ENCODE results near the gene TOX3. TPM values are rescaled to one million over a fixed set of nuclear protein-coding genes. Genes with fewer than 3 reads are reported as not detected.
A peak's percentile ranks its signal among the peaks of the same experiment; 100 is the strongest.

TOX3 gene
- total and polyA plus RNA-seq, 4 donors, result 1.6 to 5.3 (median 2.0) TPM

DNA sequence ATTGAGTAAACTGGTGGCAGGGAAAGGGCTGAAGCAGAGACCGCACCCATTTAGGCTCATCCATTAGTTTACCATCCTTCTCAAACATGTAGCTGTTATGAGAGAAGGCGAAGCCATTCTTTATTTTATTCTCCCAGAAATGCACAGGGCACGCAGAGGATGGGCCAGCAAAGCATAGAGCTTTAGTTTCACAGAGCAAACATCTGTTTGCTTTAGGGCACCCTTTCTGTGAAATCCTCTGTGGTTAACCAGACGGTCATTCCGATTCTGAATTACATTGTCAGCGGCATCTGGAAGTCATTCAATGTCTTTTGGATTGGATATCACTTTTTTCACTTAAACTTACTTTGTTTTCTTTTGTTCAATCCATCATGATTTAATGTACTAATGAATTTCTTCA is 96.0 kb downstream of the TOX3 start:
- H3K9me3 ChIP-seq (ENCODE audit: control insufficient read depth in 4 of 4, insufficient read depth in 3 of 4, low read length in 3 of 4), result peaks cover 0 to 2% (median 0%) of the 10 kb centered on the region in 4 donors

GRCh38 chr16:52450241-52450640 is 96.7 kb downstream of the TOX3 start:
- WGBS, 2 donors, result 96% methylated on average over 7 of the region's 7 CpGs
- Histone ChIP-seq H3K27ac (ENCODE audit: low read depth in 1 of 2, low read length in 1 of 2) (no peak overlapping the region), H3K9me3 (ENCODE audit: control insufficient read depth in 4 of 4, insufficient read depth in 3 of 4, low read length in 3 of 4) (peaks cover 0 to 2% (median 0%) of the 10 kb centered on the region in 4 donors), H3K36me3 (ENCODE audit: control insufficient read depth in 4 of 4, insufficient read depth in 4 of 4, low read length in 4 of 4) (no peaks in the 10 kb centered on the region), H3K9ac (ENCODE audit: insufficient read depth in 1 of 2, low read length in 2 of 2) (no peak overlapping the region), H3K4me1 (ENCODE audit: control insufficient read depth in 5 of 5, insufficient read depth in 5 of 5, low read length in 5 of 5) (peaks cover 0 to 8% (median 0%) of the 10 kb centered on the region in 5 donors), H3K4me3 (no peak overlapping the region), H3K27me3 (ENCODE audit: control insufficient read depth in 3 of 3, insufficient read depth in 3 of 3, low read length in 2 of 3) (no peaks in the 10 kb centered on the region)
- DNase-seq (no peak), ATAC-seq (ENCODE audit: insufficient read depth, low FRiP score) (no peak)
- no peak for TF ChIP-seq CTCF (IDR thresholded peaks at IDR 0.05; ENCODE audit: control extremely low read depth, extremely low read depth)

More for the DNA sequence above, 96.0 kb downstream of the TOX3 start:
- H3K27me3 ChIP-seq (ENCODE audit: control insufficient read depth in 3 of 3, insufficient read depth in 3 of 3, low read length in 2 of 3), result no peaks in the 10 kb centered on the region
- peaks cover 0 to 4% (median 0%) of the 10 kb centered on the region in 5 donors for H3K4me1 ChIP-seq (ENCODE audit: control insufficient read depth in 5 of 5, insufficient read depth in 5 of 5, low read length in 5 of 5)
- 90 to 91% methylated on average over 6 of the region's 6 CpGs for WGBS, 2 donors
- no peak overlapping the region for H3K27ac ChIP-seq (ENCODE audit: low read depth in 1 of 2, low read length in 1 of 2)
- H3K36me3 ChIP-seq (ENCODE audit: control insufficient read depth in 4 of 4, insufficient read depth in 4 of 4, low read length in 4 of 4), result no peaks in the 10 kb centered on the region
- no peak for TF ChIP-seq CTCF (IDR thresholded peaks at IDR 0.05; ENCODE audit: control extremely low read depth, extremely low read depth)
- H3K4me3 ChIP-seq, result no peak overlapping the region
- no peak for DNase-seq
- ATAC-seq (ENCODE audit: insufficient read depth, low FRiP score), result no peak
- no peak overlapping the region for H3K9ac ChIP-seq (ENCODE audit: insufficient read depth in 1 of 2, low read length in 2 of 2)

DNA sequence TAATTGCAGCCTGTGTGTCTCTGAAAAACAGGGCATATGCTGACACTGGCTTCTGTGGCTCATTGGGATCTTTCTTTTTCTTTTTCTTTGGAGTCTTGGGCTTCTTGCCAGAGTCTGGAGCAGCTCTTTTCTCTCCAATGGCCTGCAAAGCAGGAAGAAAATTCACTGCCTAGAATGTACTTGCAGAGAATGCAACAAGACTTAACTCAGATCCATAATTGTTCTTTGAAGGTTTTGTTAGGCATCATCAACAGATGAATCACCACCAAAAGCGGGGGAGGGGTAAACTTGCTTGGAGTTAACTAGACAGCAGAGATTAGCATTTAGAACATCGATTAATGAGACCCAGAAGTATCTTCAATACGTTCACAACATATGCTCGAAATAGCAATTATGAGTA is 100.9 kb downstream of the TOX3 start:
- Histone ChIP-seq H3K4me3 (no peak overlapping the region), H3K4me1 (ENCODE audit: control insufficient read depth in 5 of 5, insufficient read depth in 5 of 5, low read length in 5 of 5) (peaks cover 0 to 8% (median 0%) of the 10 kb centered on the region in 5 donors), H3K9me3 (ENCODE audit: control insufficient read depth in 4 of 4, insufficient read depth in 3 of 4, low read length in 3 of 4) (peaks cover 0 to 2% (median 0%) of the 10 kb centered on the region in 4 donors), H3K9ac (ENCODE audit: insufficient read depth in 1 of 2, low read length in 2 of 2) (no peak overlapping the region), H3K27ac (ENCODE audit: low read depth in 1 of 2, low read length in 1 of 2) (no peak overlapping the region), H3K36me3 (ENCODE audit: control insufficient read depth in 4 of 4, insufficient read depth in 4 of 4, low read length in 4 of 4) (no peaks in the 10 kb centered on the region), H3K27me3 (ENCODE audit: control insufficient read depth in 3 of 3, insufficient read depth in 3 of 3, low read length in 2 of 3) (no peaks in the 10 kb centered on the region)
- TF ChIP-seq CTCF (IDR thresholded peaks at IDR 0.05; ENCODE audit: control extremely low read depth, extremely low read depth), result no peak
- DNase-seq (peak; percentile 23 to 71 (median 65)), ATAC-seq (ENCODE audit: insufficient read depth, low FRiP score) (no peak)
- WGBS, 2 donors, result 74 to 86% methylated on average over 4 of the region's 4 CpGs

GRCh38 chr16:52441886-52442285 is 105.1 kb downstream of the TOX3 start:
- Histone ChIP-seq H3K4me3 (no peak overlapping the region), H3K4me1 (ENCODE audit: control insufficient read depth in 5 of 5, insufficient read depth in 5 of 5, low read length in 5 of 5) (peaks cover 0 to 15% (median 0%) of the 10 kb centered on the region in 5 donors), H3K36me3 (ENCODE audit: control insufficient read depth in 4 of 4, insufficient read depth in 4 of 4, low read length in 4 of 4) (peaks cover 0 to 4% (median 0%) of the 10 kb centered on the region in 4 donors), H3K27ac (ENCODE audit: low read depth in 1 of 2, low read length in 1 of 2) (no peak overlapping the region), H3K27me3 (ENCODE audit: control insufficient read depth in 3 of 3, insufficient read depth in 3 of 3, low read length in 2 of 3) (no peaks in the 10 kb centered on the region), H3K9me3 (ENCODE audit: control insufficient read depth in 4 of 4, insufficient read depth in 3 of 4, low read length in 3 of 4) (peaks cover 0 to 3% (median 0%) of the 10 kb centered on the region in 4 donors), H3K9ac (ENCODE audit: insufficient read depth in 1 of 2, low read length in 2 of 2) (no peak overlapping the region)
- no peak for TF ChIP-seq CTCF (IDR thresholded peaks at IDR 0.05; ENCODE audit: control extremely low read depth, extremely low read depth)
- no peak for ATAC-seq (ENCODE audit: insufficient read depth, low FRiP score)
- WGBS, 2 donors, result 81 to 90% methylated on average over 3 of the region's 3 CpGs
- no peak for DNase-seq

Data from lung (tissue), 12 donors.